ENCODE measurements around the gene PEX1. TPM values are rescaled to one million over a fixed set of nuclear protein-coding genes. Genes with fewer than 3 reads are reported as not detected.
"Not testable (repeated sequence)": the region's sequence is repeated elsewhere in the genome, so short reads cannot be mapped to it uniquely, and the experiment has no call there.

PEX1 gene
- total RNA-seq, 1 donor from 2014 or later, result 7.1 TPM

GRCh38 chr7:92483624-92484023 is 44.7 kb downstream of the PEX1 start:
- H3K4me1 Mint-ChIP-seq (ENCODE audit: low read depth, unreplicated experiment); H3K9me3 Mint-ChIP-seq (ENCODE audit: unreplicated experiment): not testable (repeated sequence)

GRCh38 chr7:92479146-92479545 is 49.2 kb downstream of the PEX1 start:
- not testable (repeated sequence) for H3K36me3 ChIP-seq (ENCODE audit: insufficient read depth, low read length); H3K4me3 ChIP-seq (ENCODE audit: insufficient read depth, low read depth, low read length); H3K79me2 ChIP-seq (ENCODE audit: insufficient read depth, low read length); H3K27ac ChIP-seq (ENCODE audit: low read depth, low read length); H3K27ac Mint-ChIP-seq (ENCODE audit: unreplicated experiment); H3K4me3 Mint-ChIP-seq (ENCODE audit: unreplicated experiment); H3K27me3 Mint-ChIP-seq (ENCODE audit: low read depth, unreplicated experiment); H3K4me1 Mint-ChIP-seq (ENCODE audit: low read depth, unreplicated experiment); H3K9me3 Mint-ChIP-seq (ENCODE audit: unreplicated experiment); H3K9me3 ChIP-seq (ENCODE audit: insufficient read depth, low read depth, low read length); DNase-seq (ENCODE audit: low read depth); H3K27me3 ChIP-seq (ENCODE audit: insufficient read depth, low read length); H3K9ac ChIP-seq (ENCODE audit: low read length); H3K4me2 ChIP-seq (ENCODE audit: low read length); H3K4me1 ChIP-seq (ENCODE audit: insufficient read depth, low read length); FAIRE-seq; H2AFZ ChIP-seq (ENCODE audit: low read depth, low read length); H4K20me1 ChIP-seq (ENCODE audit: insufficient read depth, low read length)
- peaks cover 14% of the 10 kb centered on the region for H3K36me3 Mint-ChIP-seq (ENCODE audit: low read depth, unreplicated experiment)

More at GRCh38 chr7:92483624-92484023, 44.7 kb downstream of the PEX1 start:
- H3K27me3 Mint-ChIP-seq (ENCODE audit: low read depth, unreplicated experiment); H3K4me3 Mint-ChIP-seq (ENCODE audit: unreplicated experiment); H3K27me3 ChIP-seq (ENCODE audit: insufficient read depth, low read length); H3K27ac ChIP-seq (ENCODE audit: low read depth, low read length); H3K36me3 ChIP-seq (ENCODE audit: insufficient read depth, low read length); H4K20me1 ChIP-seq (ENCODE audit: insufficient read depth, low read length); DNase-seq (ENCODE audit: low read depth); H3K9me3 ChIP-seq (ENCODE audit: insufficient read depth, low read depth, low read length); H3K4me1 ChIP-seq (ENCODE audit: insufficient read depth, low read length); H3K9ac ChIP-seq (ENCODE audit: low read length); H3K36me3 Mint-ChIP-seq (ENCODE audit: low read depth, unreplicated experiment); H3K79me2 ChIP-seq (ENCODE audit: insufficient read depth, low read length); H2AFZ ChIP-seq (ENCODE audit: low read depth, low read length); FAIRE-seq; H3K27ac Mint-ChIP-seq (ENCODE audit: unreplicated experiment); H3K4me3 ChIP-seq (ENCODE audit: insufficient read depth, low read depth, low read length); H3K4me2 ChIP-seq (ENCODE audit: low read length): not testable (repeated sequence)

GRCh38 chr7:92478711-92479110 is 49.6 kb downstream of the PEX1 start:
- Histone ChIP-seq H3K4me1 (ENCODE audit: insufficient read depth, low read length) (no peaks in the 10 kb centered on the region), H3K36me3 (ENCODE audit: insufficient read depth, low read length) (no peaks in the 10 kb centered on the region), H3K27ac (ENCODE audit: low read depth, low read length) (no peak overlapping the region), H3K4me2 (ENCODE audit: low read length) (no peak overlapping the region), H3K27me3 (ENCODE audit: insufficient read depth, low read length) (no peaks in the 10 kb centered on the region), H2AFZ (ENCODE audit: low read depth, low read length) (no peak overlapping the region), H3K4me3 (ENCODE audit: insufficient read depth, low read depth, low read length) (no peak overlapping the region), H3K79me2 (ENCODE audit: insufficient read depth, low read length) (no peaks in the 10 kb centered on the region), H3K9ac (ENCODE audit: low read length) (no peak overlapping the region), H3K9me3 (ENCODE audit: insufficient read depth, low read depth, low read length) (no peaks in the 10 kb centered on the region), H4K20me1 (ENCODE audit: insufficient read depth, low read length) (no peaks in the 10 kb centered on the region)
- no peak overlapping the region for H3K27ac Mint-ChIP-seq (ENCODE audit: unreplicated experiment)
- TF ChIP-seq EZH2 (IDR thresholded peaks at IDR 0.05; ENCODE audit: insufficient read depth, low read length) (no peak), CTCF (IDR thresholded peaks at IDR 0.05; ENCODE audit: insufficient read depth, low read depth, low read length) (no peak)
- peaks cover 16% of the 10 kb centered on the region for H3K36me3 Mint-ChIP-seq (ENCODE audit: low read depth, unreplicated experiment)
- DNase-seq (ENCODE audit: low read depth) (no peak), FAIRE-seq (no peak)
- no peaks in the 10 kb centered on the region for H3K9me3 Mint-ChIP-seq (ENCODE audit: unreplicated experiment)
- H3K4me3 Mint-ChIP-seq (ENCODE audit: unreplicated experiment), result no peak overlapping the region
- H3K27me3 Mint-ChIP-seq (ENCODE audit: low read depth, unreplicated experiment), result no peaks in the 10 kb centered on the region
- H3K4me1 Mint-ChIP-seq (ENCODE audit: low read depth, unreplicated experiment), result no peaks in the 10 kb centered on the region

- H3K4me1 Mint-ChIP-seq (ENCODE audit: low read depth, unreplicated experiment), result no peaks in the 10 kb centered on the region
- Histone ChIP-seq H3K27ac (ENCODE audit: low read depth, low read length) (no peak overlapping the region), H3K9ac (ENCODE audit: low read length) (no peak overlapping the region), H2AFZ (ENCODE audit: low read depth, low read length) (no peak overlapping the region), H3K36me3 (ENCODE audit: insufficient read depth, low read length) (no peaks in the 10 kb centered on the region), H4K20me1 (ENCODE audit: insufficient read depth, low read length) (no peaks in the 10 kb centered on the region), H3K4me2 (ENCODE audit: low read length) (no peak overlapping the region), H3K9me3 (ENCODE audit: insufficient read depth, low read depth, low read length) (no peaks in the 10 kb centered on the region), H3K79me2 (ENCODE audit: insufficient read depth, low read length) (no peaks in the 10 kb centered on the region), H3K4me3 (ENCODE audit: insufficient read depth, low read depth, low read length) (no peak overlapping the region), H3K27me3 (ENCODE audit: insufficient read depth, low read length) (no peaks in the 10 kb centered on the region), H3K4me1 (ENCODE audit: insufficient read depth, low read length) (no peaks in the 10 kb centered on the region)
- FAIRE-seq (no peak), DNase-seq (ENCODE audit: low read depth) (no peak)
- peaks cover 17% of the 10 kb centered on the region for H3K36me3 Mint-ChIP-seq (ENCODE audit: low read depth, unreplicated experiment)
- H3K9me3 Mint-ChIP-seq (ENCODE audit: unreplicated experiment), result no peaks in the 10 kb centered on the region
- H3K27me3 Mint-ChIP-seq (ENCODE audit: low read depth, unreplicated experiment), result no peaks in the 10 kb centered on the region
- H3K4me3 Mint-ChIP-seq (ENCODE audit: unreplicated experiment), result no peak overlapping the region
- no peak for TF ChIP-seq EZH2 (IDR thresholded peaks at IDR 0.05; ENCODE audit: insufficient read depth, low read length)
- no peak for TF ChIP-seq CTCF (IDR thresholded peaks at IDR 0.05; ENCODE audit: insufficient read depth, low read depth, low read length)
- H3K27ac Mint-ChIP-seq (ENCODE audit: unreplicated experiment), result no peak overlapping the region
Observed at GRCh38 chr7:92478095-92478494, 50.2 kb downstream of the PEX1 start.

- H4K20me1 ChIP-seq (ENCODE audit: insufficient read depth, low read length); H3K9ac ChIP-seq (ENCODE audit: low read length); H3K27ac ChIP-seq (ENCODE audit: low read depth, low read length); H3K27ac Mint-ChIP-seq (ENCODE audit: unreplicated experiment); DNase-seq (ENCODE audit: low read depth); H3K4me1 ChIP-seq (ENCODE audit: insufficient read depth, low read length); H3K9me3 ChIP-seq (ENCODE audit: insufficient read depth, low read depth, low read length); H3K27me3 Mint-ChIP-seq (ENCODE audit: low read depth, unreplicated experiment); H3K36me3 ChIP-seq (ENCODE audit: insufficient read depth, low read length); H3K4me2 ChIP-seq (ENCODE audit: low read length); H2AFZ ChIP-seq (ENCODE audit: low read depth, low read length); H3K4me3 Mint-ChIP-seq (ENCODE audit: unreplicated experiment); FAIRE-seq; H3K4me1 Mint-ChIP-seq (ENCODE audit: low read depth, unreplicated experiment); H3K4me3 ChIP-seq (ENCODE audit: insufficient read depth, low read depth, low read length); H3K79me2 ChIP-seq (ENCODE audit: insufficient read depth, low read length); H3K27me3 ChIP-seq (ENCODE audit: insufficient read depth, low read length); H3K9me3 Mint-ChIP-seq (ENCODE audit: unreplicated experiment): not testable (repeated sequence)
- peaks cover 17% of the 10 kb centered on the region for H3K36me3 Mint-ChIP-seq (ENCODE audit: low read depth, unreplicated experiment)
Observed at GRCh38 chr7:92477681-92478080, 50.6 kb downstream of the PEX1 start, which contains the start of gene ERVW-1. TSS of gene ERVW-1 (minus strand) at chr7:92477946. CDS start at chr7:92470381, 7,565 bp downstream.
